HG02759 (cell line): ENCODE data around the gene DAGLA.
A peak's percentile ranks its signal among the peaks of the same experiment; 100 is the strongest.
"Not testable (repeated sequence)": the region's sequence is repeated elsewhere in the genome, so short reads cannot be mapped to it uniquely, and the experiment has no call there.

Experiments
- ATAC-seq: cut with Tn5 transposase; IDR thresholded peaks from one replicate; pipeline ENCODE4 v1.9.1; 2021; ENCODE audit warnings: mild to moderate bottlenecking, moderate library complexity; ENCODE audit not compliant: unreplicated experiment

DAGLA gene, protein sequence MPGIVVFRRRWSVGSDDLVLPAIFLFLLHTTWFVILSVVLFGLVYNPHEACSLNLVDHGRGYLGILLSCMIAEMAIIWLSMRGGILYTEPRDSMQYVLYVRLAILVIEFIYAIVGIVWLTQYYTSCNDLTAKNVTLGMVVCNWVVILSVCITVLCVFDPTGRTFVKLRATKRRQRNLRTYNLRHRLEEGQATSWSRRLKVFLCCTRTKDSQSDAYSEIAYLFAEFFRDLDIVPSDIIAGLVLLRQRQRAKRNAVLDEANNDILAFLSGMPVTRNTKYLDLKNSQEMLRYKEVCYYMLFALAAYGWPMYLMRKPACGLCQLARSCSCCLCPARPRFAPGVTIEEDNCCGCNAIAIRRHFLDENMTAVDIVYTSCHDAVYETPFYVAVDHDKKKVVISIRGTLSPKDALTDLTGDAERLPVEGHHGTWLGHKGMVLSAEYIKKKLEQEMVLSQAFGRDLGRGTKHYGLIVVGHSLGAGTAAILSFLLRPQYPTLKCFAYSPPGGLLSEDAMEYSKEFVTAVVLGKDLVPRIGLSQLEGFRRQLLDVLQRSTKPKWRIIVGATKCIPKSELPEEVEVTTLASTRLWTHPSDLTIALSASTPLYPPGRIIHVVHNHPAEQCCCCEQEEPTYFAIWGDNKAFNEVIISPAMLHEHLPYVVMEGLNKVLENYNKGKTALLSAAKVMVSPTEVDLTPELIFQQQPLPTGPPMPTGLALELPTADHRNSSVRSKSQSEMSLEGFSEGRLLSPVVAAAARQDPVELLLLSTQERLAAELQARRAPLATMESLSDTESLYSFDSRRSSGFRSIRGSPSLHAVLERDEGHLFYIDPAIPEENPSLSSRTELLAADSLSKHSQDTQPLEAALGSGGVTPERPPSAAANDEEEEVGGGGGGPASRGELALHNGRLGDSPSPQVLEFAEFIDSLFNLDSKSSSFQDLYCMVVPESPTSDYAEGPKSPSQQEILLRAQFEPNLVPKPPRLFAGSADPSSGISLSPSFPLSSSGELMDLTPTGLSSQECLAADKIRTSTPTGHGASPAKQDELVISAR

DNA sequence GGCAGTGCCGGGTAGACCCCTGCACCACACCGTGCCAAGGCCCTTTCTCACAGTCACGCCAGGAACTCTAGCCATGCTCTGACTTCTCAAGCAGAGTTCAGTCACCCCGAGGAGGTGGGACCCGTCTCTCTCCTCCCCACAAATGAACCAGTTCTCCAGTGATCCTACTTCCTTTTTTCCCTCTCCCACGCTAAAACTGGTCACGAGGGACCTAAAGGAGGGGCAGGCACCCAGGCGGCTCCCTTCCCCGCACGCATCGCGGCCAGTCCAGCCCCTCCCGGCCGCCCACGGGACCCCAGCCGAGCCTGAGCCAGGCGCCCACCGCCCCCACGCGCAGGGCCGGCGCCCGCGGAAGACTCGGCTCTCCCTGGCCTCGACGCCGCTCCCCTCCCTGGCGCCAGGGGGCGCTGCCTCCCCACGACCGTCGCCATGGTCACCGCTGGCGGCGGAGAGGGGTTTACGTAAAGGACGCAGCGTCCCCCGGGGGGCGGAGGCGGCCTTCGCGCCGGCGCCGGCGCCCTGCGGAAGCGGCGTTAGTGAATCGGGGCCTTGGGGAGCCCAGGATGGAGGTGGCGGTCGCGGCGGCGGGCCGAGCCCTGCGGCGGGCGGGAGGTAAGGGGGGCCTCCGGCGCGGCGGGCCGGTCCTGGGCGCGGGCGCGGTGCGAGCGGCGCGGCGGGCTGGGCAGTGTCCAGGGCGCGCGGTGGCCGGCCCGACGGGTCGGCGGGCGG lies at the start of gene DAGLA:
DAGLA (plus strand) TSS at position 499 of the 729 bp plus-strand sequence. CDS start 39,765 bp downstream, outside the sequence.
- ATAC-seq = peak; percentile 70

DNA sequence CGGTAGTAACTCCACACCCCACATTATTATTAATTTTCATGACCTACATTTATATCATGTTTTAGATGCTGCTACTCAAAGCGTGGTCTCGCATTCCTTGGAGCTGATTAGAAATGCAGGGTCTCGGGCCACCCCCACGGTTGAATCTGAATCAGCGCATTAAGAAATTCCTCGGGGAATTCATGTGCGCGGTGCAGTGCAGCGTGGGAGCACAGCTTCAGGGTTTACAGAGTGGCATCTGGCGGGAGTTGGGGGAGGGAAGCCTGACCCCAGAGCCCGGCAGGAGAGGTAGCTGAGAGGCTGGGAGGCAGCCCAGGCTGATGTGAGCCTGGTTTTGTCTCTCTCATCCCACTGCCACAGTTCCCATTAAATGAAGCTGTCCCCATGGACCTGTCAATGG lies 48.1 kb upstream of the DAGLA start:
- ATAC-seq = no peak

DNA sequence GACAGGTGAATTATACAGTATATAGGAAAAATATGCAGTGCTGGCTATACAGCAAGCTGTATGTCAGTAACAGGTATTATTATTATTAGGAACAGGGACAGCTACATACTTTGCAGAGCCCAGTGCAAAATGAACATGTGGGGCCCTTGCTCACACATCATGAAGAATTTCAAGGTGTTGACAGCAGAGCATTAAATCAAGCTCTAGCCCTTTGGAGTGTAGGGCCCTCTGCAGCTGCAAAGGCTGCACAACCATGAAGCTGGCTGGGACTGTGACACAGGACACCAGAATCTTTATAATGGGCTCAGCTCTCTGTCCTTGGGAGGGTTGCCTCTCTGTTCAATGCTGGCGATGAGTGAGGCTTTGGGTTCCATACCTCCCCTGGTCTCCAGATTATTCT lies 44.9 kb upstream of the DAGLA start:
- no peak for ATAC-seq

DNA sequence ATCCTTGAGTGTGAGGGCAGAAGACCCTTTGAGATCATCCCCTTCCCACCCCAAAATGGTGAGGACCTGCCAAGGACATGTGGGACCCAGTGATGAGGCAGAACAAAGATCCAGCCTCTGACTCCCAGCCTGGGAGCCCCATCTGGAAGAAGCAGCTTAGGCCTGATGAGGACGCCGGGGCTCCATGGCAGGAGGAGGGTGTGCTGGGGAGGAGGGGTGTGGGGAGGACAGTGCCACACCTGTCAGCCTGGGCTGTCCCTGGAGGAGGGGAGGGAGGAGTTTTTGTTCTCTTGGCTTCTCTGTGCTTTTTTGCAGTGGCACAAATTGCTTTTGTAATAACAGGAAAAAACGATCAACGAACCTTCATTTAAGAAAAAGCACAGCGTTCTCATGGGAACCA lies 44.4 kb upstream of the DAGLA start:
- no peak for ATAC-seq

DNA sequence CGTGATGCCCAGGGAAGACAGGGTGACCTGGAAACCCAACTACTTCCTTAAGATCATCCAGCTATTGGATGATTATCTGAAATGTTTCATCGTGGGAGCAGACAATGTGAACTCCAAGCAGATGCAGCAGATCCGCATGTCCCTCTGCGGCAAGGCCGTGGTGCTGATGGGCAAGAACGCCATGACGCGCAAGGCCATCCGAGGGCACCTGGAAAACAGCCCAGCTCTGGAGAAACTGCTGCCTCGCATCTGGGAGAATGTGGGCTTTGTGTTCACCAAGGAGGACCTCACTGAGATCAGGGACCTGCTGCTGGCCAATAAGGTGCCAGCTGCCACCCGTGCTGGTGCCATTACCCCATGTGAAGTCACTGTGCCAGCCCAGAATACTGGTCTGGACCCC lies 43.5 kb upstream of the DAGLA start:
- no peak for ATAC-seq

DNA sequence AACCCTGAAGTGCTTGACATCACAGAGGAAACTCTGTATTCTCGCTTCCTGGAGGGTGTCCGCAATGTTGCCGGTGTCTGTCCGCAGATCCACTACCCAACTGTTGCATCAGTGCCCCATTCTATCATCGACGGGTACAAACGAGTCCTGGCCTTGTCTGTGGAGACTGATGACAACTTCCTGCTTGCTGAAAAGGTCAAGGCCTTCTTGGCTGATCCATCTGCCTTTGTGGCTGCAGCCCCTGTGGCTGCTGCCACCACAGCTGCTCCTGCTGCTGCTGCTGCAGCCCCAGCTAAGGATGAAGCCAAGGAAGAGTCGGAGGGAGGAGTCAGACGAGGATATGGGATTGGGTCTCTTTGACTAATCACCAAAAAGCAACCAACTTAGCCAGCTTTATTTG lies 42.9 kb upstream of the DAGLA start:
- no peak for ATAC-seq

DNA sequence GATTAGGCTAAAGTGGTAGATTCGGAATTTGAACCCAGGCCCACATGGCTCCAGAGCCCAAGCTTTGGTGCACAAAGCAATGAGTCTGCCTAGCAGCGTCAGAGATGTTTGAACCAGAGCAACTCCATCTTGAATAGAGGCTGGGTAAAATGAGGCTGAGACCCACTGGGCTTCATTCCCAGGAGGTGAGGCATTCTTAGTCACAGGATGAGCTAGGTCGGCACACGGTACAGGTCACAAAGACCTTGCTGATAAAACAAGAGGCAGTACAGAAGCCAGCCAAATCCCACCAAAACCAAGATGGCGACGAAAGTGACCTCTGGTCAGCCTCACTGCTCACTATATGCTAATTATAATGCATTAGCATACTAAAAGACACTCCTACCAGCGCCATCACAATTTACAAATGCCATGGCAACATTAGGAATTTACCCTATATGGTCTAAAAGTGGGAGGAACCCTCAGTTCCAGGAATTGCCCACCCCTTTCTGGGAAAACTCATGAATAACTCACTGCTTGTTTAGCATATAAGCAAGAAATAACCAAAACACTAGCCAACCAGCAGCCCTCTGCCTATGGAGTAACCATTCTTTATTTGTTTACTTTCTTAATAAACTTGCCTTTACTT lies 40.3 kb upstream of the DAGLA start:
- ATAC-seq = no peak

DNA sequence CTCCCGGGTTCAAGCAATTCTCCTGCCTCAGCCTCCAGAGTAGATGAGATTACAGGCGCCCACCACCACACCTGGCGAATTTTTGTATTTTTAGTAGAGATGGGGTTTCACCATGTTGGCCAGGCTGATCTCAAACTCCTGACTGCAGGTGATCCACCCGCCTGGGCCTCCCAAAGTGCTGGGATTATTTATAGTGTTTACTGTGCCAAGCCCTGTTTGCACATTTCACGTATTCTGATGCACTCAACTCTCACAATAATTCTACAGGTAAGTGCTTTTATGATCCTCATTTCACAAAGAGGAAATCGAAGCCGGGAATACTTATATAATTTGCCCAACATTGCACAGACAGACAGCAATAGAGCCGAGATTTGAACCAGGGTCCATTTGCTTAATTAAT lies 38.0 kb upstream of the DAGLA start:
- ATAC-seq = no peak

DNA sequence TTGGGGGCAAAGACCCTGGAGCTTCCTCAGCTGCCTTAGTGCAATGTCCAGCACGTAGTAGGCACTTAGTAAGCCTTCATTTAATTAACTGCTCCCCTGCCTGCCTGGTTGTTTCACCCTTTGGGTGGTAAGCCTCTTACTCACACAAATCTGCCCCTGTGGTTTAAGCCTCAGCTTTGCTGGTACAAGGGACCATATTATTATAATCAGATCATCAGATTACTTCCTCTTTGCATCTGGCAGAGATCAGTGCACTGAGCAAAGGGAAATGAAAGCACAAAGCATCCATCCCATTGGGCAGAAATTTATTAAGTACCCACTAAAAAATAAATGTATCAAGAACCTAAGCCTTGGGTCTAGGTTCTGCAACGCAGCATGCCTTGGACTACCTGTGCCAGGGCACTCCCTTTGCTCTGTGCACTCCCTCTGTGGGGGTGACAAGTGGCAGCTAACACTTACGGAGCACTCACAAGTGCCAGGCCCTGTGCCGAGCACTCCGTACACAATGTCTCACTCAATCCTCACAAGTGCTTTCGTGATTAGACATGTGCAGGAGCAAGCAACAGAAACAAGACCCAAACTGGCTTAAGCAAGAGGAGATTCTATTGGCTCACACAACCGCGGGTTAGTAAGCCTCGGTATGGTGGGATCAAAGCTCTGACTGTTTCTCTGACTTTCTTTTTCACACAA lies 34.9 kb upstream of the DAGLA start:
- no peak for ATAC-seq

DNA sequence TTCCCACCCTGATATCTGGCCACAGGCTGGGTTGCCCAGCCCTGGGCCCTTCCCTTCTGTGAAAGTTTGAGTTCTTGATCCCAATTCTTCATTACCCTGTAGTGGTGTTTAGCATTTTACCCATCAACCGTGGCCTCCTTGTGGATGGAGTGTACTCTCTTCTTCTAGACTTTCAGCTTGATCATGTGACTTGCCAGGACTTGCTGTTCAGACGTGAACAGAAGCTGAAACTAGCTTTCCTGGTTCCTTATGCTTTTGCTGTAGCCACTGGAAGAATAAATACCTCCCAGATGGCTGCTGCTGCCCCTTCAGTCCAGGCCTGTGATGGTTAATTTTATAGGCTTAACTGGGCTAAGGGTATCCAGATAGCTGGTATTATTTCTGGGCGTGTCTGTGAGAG lies 32.7 kb upstream of the DAGLA start:
- no peak for ATAC-seq

DNA sequence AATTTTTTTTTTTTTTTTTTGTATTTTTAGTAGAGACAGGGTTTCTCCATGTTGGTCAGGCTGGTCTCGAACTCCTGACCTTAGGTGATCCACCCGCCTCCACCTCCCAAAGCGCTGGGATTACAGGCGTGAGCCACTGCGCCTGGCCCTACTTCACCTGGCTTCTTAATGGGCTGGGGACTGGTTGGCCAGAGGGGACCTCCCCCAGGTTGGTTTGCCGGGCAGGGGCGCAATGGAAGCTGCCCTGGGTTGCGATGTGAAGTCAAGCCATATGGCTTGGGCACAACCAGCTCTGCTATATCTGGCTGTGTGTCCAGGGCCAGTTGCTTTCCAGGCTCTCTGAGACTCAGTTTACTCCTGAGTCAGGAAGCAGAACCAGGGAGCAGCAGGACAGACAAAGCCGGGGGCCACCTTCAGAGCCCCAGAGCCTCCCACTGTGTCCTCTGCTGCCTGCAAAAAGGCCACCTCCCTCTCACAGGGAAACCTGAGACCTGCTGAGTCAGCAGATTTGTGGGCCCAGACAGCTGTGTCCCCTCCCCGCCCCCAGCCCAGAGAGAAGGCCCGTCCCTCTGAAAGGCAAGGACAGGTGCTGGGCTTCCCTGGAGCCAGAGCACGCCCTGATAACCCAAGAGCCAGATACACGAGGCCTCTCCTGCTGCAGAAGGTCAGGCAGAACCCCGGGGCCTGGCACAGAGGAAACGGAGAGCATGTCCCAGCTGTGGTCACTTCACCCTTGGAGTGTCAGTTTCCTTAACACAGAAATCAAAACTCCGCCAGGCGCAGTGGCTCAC lies 29.2 kb upstream of the DAGLA start:
- ATAC-seq = no peak

DNA sequence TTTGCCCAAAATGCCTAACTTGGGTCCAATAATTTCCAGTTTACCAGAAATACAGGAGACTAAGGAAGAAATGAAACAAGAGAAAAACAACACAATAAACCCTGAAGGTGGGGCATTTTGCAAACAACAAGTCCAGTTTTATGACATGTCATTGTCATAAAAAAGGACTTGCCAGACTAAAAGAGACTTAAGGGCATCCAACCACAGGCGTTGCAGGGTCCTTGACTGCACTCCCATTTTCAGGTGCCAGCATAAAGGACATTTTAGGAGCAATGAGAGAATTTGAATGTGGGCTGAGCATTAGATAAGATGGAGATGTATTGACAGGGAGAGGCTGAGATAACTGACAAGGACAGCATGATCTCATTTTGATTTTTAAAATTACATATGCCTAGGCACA lies 28.1 kb upstream of the DAGLA start:
- ATAC-seq = no peak

DNA sequence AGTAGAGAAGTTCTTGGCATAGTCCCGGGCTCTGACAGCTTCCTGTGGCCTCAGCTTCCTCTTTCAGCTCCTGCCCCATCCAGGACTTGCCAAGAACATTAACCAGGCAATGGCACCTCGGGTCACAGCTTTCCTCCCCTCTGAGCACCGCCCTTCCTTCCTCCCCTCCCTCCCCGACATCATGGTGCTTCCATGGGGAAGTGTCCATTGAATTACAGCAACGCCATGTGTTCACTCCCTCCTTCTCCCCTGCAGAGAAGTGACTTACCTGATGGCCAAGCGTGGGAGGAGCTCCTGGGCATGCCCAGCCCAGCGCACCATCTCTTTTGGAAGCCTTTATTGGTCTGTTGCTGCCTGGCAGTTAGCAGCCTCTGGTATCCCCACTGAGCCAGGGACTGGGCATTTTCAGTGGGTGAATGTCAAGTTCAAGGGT lies 25.8 kb upstream of the DAGLA start:
- no peak for ATAC-seq

DNA sequence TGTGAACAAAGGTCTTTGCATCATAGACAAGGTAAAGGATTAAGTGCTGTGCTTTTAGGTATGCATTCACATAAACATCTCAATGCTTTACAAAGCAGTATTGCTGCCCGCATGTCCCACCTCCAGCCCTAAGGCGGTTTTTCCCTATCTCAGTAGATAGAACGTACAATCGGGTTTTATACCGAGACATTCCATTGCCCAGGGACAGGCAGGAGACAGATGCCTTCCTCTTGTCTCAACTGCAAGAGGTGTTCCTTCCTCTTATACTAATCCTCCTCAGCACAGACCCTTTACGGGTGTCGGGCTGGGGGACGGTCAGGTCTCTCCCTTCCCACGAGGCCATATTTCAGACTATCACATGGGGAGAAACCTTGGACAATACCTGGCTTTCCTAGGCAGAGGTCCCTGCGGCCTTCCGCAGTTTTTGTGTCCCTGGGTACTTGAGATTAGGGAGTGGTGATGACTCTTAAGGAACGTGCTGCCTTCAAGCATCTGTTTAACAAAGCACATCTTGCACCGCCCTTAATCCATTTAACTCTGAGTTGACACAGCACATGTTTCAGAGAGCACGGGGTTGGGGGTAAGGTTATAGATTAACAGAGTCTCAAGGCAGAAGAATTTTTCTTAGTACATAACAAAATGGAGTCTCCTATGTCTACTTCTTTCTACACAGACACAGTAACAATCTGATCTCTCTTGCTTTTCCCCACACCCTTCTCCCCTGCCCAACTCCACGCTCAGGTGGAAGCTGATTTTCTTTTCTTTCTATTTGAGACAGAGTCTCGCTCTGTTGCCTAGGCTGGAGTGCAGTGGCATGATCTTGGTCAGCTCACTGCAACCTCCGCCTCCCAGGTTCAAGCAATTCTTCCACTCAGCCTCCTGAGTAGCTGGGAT lies 24.7 kb upstream of the DAGLA start:
- ATAC-seq = not testable (repeated sequence)

DNA sequence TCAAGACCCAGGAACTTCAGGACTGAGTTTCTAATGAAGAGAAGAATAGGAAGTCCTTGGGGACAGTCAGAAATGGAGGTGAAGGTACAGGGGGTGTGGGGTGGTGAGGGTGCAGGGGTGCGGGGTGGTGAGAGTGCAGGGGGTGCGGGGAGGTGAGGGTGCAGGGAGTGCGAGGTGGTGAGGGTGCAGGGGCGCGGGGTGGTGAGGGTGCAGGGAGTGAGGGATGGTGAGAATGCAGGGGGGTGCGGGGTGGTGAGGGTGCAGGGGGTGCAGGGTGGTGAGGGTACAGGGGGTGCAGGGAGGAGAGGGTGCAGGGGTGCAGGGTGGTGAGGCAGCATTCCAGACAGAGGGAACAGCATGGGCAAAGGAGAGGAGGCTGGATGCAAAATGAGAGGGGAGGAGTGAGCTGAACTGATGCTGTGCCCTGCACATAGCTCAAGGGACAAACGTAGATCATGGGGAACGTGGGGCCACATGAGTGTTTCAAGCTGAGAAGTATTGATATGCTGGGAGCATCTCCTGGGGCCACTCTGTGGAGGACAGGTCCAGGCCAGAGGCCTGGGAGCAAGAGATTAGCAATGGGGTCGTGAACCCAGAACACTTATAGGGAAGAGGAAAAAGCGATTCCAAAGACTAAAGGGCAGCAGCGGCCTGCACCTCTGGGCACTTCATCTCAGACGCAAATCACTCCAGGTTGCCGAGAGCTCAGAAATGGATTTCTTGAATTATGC lies 23.7 kb upstream of the DAGLA start:
- ATAC-seq = no peak

DNA sequence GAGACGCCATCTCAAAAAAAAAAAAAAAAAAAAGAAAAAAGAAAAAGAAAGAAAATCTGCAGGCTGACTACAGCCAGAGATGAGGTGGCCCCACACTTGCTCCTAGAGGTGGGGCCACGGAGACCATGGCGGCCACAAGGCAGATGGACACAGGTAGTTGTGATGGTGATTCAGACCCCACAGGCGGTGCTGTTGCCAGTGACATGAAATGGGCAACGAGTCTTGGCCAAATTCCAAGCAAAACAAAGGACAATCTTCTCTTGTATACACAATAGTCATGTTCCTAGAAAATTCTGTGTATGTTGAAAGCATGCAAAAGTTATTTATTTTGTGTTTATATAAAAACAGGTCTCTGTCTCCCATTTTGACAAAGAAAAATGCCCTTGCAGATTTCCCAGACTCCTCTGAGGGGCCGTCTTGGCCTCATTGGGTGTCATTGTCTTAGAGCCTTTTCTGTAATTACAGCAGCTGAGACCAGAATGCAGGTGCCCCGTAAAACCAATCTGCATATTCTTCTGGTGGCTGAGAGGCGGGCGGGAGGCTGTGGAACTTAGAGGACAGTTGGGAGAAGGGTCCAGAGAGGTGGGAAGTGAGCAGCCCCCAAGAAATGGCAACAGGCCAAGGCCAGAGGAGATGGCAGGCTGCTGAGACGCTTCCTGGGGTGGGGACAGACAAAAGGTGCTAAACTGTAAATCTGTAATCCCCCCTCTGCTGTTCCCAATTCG lies 22.5 kb upstream of the DAGLA start:
- ATAC-seq = no peak
